Measurements from ENCODE around the gene HLA-DPB1.

DNA sequence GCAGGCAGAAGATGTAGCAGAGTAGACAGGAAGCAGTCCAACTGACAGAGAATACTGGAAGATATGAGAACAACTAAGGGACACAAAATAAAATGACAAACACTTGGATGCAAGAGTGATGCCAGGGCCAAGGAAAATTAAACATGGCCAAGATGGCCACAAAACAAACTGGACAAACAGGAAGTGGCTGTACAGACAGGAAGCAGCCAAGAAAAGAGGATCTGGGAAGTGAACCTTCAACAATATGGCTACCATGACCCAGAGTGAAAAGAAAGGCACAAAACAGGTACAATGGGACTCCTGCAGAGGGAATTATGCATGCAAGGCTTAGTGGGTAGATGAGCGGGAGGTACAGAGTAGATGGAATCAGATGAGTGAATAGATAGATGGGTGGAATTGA lies 29.1 kb downstream of the HLA-DPB1 start:
- no peak for TF ChIP-seq CTCF (IDR thresholded peaks at IDR 0.05)
- no peak for TF ChIP-seq POLR2A (IDR thresholded peaks at IDR 0.05)
- TF ChIP-seq EP300 (IDR thresholded peaks at IDR 0.05) = no peak

Measured in sigmoid colon (tissue), 4 donors.